ENCODE results near the gene CCDC200. TPM values are rescaled to one million over a fixed set of nuclear protein-coding genes. Genes with fewer than 3 reads are reported as not detected.
"Not testable (repeated sequence)": the region's sequence is repeated elsewhere in the genome, so short reads cannot be mapped to it uniquely, and the experiment has no call there.

The CCDC200 gene
- polyA plus RNA-seq, 3 donors: 7.4 to 40.9 (median 37.2) TPM

- no peak for DNase-seq
These were observed 11.4 kb downstream of the CCDC200 start for GRCh38 chr17:43216762-43217613.

GRCh38 chr17:43216369-43216761 lies 12.1 kb downstream of the CCDC200 start:
- DNase-seq: no peak

- DNase-seq: no peak
These were observed 13.1 kb downstream of the CCDC200 start for GRCh38 chr17:43215341-43215740.

- no peak for DNase-seq
These were observed 14.9 kb downstream of the CCDC200 start for GRCh38 chr17:43213545-43213944.

GRCh38 chr17:43212641-43213490 lies 15.6 kb downstream of the CCDC200 start:
- no peak for DNase-seq

- DNase-seq: peak; percentile 78
These were observed 16.7 kb downstream of the CCDC200 start, which contains the start of gene TMEM106A for GRCh38 chr17:43211480-43212402. Gene TMEM106A, plus strand, starts transcription at chr17:43211875. Its CDS starts 1,167 bp downstream, at chr17:43213042.

- DNase-seq: no peak
These were observed 17.3 kb downstream of the CCDC200 start for GRCh38 chr17:43211123-43211479.

- no peak for DNase-seq
These were observed 17.8 kb downstream of the CCDC200 start for GRCh38 chr17:43210576-43210975.

- not testable (repeated sequence) for DNase-seq
These were observed 25.4 kb downstream of the CCDC200 start for GRCh38 chr17:43203013-43203412.

GRCh38 chr17:43200127-43200526 lies 28.3 kb downstream of the CCDC200 start:
- DNase-seq: no peak

GRCh38 chr17:43199633-43200032 lies 28.8 kb downstream of the CCDC200 start:
- DNase-seq: no peak

- DNase-seq: no peak
These were observed 35.2 kb downstream of the CCDC200 start for GRCh38 chr17:43193251-43193650.

- DNase-seq: not testable (repeated sequence)
These were observed 41.8 kb downstream of the CCDC200 start for GRCh38 chr17:43186656-43187055.

- no peak for DNase-seq
These were observed 44.5 kb downstream of the CCDC200 start for GRCh38 chr17:43183921-43184320.

- DNase-seq: no peak
These were observed 52.3 kb downstream of the CCDC200 start for GRCh38 chr17:43176119-43176570.

- DNase-seq: no peak
These were observed 53.0 kb downstream of the CCDC200 start for GRCh38 chr17:43175213-43176118.

- peak; percentile 83 for DNase-seq
These were observed 56.6 kb downstream of the CCDC200 start for GRCh38 chr17:43171586-43172487.
